Lung (tissue), 12 donors: ENCODE measurements around the gene TMF1. TPM values are rescaled to one million over a fixed set of nuclear protein-coding genes. Genes with fewer than 3 reads are reported as not detected.

Source experiments
- ATAC-seq: fragments of 200-7000 bp; cut with Tn5 transposase; one replicate; pipeline ENCODE4 v1.9.1; 2020; ENCODE audit warnings: moderate number of reproducible peaks; ENCODE audit not compliant: insufficient read depth, low FRiP score
- DNase-seq, 3 donors: peaks; one replicate each; pipeline ENCODE4 v3.0.0-alpha.2; 2013 to 2017
- H3K27ac ChIP-seq, 2 donors: one replicate each; pipeline ENCODE4 v1.5.1; 2013; ENCODE audit warnings: mild to moderate bottlenecking in 2 of 2, moderate library complexity in 2 of 2, control low read depth in 1 of 2, inconsistent platforms in 1 of 2, low read depth in 1 of 2, low read length in 1 of 2
- H3K27me3 ChIP-seq, 3 donors: one replicate each; pipeline ENCODE4 v1.5.1; 2013; ENCODE audit warnings: low read length in 2 of 3; ENCODE audit not compliant: control insufficient read depth in 3 of 3, insufficient read depth in 3 of 3
- H3K36me3 ChIP-seq, 4 donors: one replicate each; pipeline ENCODE4 v1.5.1; 2013; ENCODE audit warnings: low read length in 4 of 4, mild to moderate bottlenecking in 1 of 4, moderate library complexity in 1 of 4; ENCODE audit not compliant: control insufficient read depth in 4 of 4, insufficient read depth in 4 of 4
- H3K4me1 ChIP-seq, 5 donors: one replicate each; pipeline ENCODE4 v1.5.1; 2013; ENCODE audit warnings: low read length in 5 of 5, mild to moderate bottlenecking in 2 of 5, moderate library complexity in 1 of 5; ENCODE audit not compliant: control insufficient read depth in 5 of 5, insufficient read depth in 5 of 5
- H3K4me3 ChIP-seq: one replicate; pipeline ENCODE4 v1.5.1; 2013; ENCODE audit warnings: mild to moderate bottlenecking, control low read depth, moderate library complexity
- H3K9ac ChIP-seq, 2 donors: one replicate each; pipeline ENCODE4 v1.5.1; 2013; ENCODE audit warnings: low read length in 2 of 2, control low read depth in 1 of 2; ENCODE audit not compliant: insufficient read depth in 1 of 2
- H3K9me3 ChIP-seq, 4 donors: one replicate each; pipeline ENCODE4 v1.5.1; 2013; ENCODE audit warnings: low read length in 3 of 4, mild to moderate bottlenecking in 1 of 4, moderate library complexity in 1 of 4; ENCODE audit not compliant: control insufficient read depth in 4 of 4, insufficient read depth in 3 of 4
- WGBS, 2 donors: extraction: QIAGEN DNeasy Blood & Tissue Kit; methylation state at CpG; one replicate each; pipeline ENCODE4 v1.1.7; 2013; 5-methylcytosine and 5-hydroxymethylcytosine counted together
- polyA plus RNA-seq, 2 donors: library from polyadenylated mRNA; stranded (reverse); fragments of 200-250 nt; gene quantifications; one replicate each; pipeline ENCODE4 v1.2.1, GENCODE V29; 2013
- total RNA-seq, 2 donors: library from RNA; depleted of rRNA in 1 of 2; stranded (reverse); fragments of >200 nt in 1 of 2; gene quantifications; one replicate each; pipeline ENCODE4 v1.2.1, GENCODE V29; 2014 to 2021
- TF ChIP-seq, protein P1 (sequence below): IDR thresholded peaks from 2 replicates; pipeline ENCODE4 v1.5.1; 2012; ENCODE audit warnings: mild to moderate bottlenecking; ENCODE audit errors: control extremely low read depth, extremely low read depth
- donor health status: control.
- donor health status: control.
- donor health status: Bipolar disorder and iron deficiency.
- donor health status: healthy.
- donor health status: DM: yes; HTN: yes; CAD: no.

TMF1 gene
- total and polyA plus RNA-seq, 4 donors: 9.6 to 84.3 (median 26.1) TPM

DNA sequence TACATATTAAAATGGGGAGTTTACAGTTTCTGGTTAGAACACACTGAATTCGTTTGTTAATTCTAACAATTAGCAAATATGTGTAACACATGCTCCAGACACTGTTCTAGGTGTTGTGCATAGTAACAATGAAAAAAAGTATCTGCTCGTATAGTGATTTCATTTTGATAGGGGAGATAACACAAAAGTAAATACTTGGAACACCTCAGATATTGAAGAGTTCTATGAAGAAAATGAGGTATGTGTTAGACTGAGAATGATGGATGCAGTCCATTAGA lies 6.8 kb upstream of the TMF1 start:
- no peaks in the 10 kb centered on the region for H3K4me1 ChIP-seq
- no peak overlapping the region for H3K27ac ChIP-seq
- H3K9me3 ChIP-seq: no peaks in the 10 kb centered on the region
- WGBS, 2 donors: 88 to 90% methylated on average over 2 of the region's 2 CpGs
- no peaks in the 10 kb centered on the region for H3K27me3 ChIP-seq
- H3K36me3 ChIP-seq: peaks cover 13 to 43% (median 31%) of the 10 kb centered on the region in 4 donors
- H3K9ac ChIP-seq: no peak overlapping the region
- DNase-seq (no peak), ATAC-seq (no peak)
- TF ChIP-seq, protein P1, sequence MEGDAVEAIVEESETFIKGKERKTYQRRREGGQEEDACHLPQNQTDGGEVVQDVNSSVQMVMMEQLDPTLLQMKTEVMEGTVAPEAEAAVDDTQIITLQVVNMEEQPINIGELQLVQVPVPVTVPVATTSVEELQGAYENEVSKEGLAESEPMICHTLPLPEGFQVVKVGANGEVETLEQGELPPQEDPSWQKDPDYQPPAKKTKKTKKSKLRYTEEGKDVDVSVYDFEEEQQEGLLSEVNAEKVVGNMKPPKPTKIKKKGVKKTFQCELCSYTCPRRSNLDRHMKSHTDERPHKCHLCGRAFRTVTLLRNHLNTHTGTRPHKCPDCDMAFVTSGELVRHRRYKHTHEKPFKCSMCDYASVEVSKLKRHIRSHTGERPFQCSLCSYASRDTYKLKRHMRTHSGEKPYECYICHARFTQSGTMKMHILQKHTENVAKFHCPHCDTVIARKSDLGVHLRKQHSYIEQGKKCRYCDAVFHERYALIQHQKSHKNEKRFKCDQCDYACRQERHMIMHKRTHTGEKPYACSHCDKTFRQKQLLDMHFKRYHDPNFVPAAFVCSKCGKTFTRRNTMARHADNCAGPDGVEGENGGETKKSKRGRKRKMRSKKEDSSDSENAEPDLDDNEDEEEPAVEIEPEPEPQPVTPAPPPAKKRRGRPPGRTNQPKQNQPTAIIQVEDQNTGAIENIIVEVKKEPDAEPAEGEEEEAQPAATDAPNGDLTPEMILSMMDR: no peak
- no peak overlapping the region for H3K4me3 ChIP-seq

DNA sequence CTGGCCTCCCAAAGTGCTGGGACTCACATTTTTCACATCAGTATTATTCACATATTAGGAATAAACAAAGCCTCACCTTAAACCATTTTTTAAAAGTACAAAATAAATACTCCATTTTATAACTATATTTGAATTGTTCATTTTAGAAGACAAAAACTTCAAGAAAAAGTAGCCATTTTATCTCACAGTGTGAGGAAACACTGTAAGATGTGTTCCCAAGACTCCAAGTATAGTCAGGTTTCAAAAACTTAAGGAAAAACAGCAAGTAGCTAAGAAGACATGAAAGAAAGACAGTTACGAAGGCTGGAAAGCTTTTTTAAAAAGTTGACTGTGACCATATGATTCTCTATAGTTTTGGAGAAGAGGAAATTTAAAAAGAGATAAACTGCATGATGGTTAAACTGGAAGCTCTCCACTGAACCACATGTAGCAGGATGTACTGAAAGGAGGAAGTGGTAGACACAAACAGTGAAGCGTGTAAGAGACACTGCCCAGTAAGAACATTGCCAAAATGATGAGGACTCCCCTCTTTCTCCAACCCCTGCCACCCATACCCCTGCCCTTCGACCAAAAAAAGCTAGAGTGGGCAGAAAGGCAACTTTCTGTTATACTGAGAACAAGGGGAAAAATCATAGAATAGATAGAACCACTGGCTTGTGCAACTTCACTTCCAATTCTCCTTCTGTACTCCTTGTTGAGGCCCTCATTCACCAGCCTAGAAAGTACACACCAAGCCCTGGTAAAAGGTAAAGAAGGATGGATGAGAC lies 6.2 kb upstream of the TMF1 start:
- Histone ChIP-seq H3K27me3 (no peaks in the 10 kb centered on the region), H3K36me3 (peaks cover 13 to 43% (median 30%) of the 10 kb centered on the region in 4 donors), H3K27ac (no peak overlapping the region), H3K9ac (no peak overlapping the region), H3K4me1 (no peaks in the 10 kb centered on the region), H3K4me3 (no peak overlapping the region), H3K9me3 (no peaks in the 10 kb centered on the region)
- DNase-seq (no peak), ATAC-seq (no peak)
- WGBS, 2 donors: 41 to 49% methylated on average over 3 of the region's 3 CpGs
- TF ChIP-seq, protein P1: no peak

DNA sequence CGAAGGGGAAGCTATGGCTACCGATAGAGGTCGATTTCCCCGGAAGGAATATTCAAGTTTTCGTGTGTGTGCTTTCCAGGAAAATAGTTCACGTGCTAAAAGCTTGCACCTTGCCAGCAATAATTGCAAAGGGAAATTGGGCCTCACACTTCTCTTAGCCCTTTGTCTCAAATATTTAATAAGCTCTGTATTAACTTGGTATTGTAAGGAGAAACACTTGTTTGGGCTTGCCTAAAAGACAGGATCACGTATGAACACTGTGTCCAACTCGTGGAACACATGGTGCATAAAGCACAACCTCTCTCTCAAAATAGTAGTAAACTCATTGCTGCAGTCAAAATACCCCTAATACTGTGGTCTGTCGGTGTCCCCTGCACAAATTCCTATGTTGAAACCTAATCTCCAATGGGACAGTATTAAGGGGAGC lies 352 bp upstream of the TMF1 start:
- TF ChIP-seq, protein P1: no peak
- H3K4me3 ChIP-seq: peak overlapping the region; percentile 10
- H3K36me3 ChIP-seq: peaks cover 6 to 18% (median 10%) of the 10 kb centered on the region in 4 donors
- H3K27me3 ChIP-seq: no peaks in the 10 kb centered on the region
- DNase-seq (no peak), ATAC-seq (no peak)
- WGBS, 2 donors: 12 to 13% methylated on average over 9 of the region's 9 CpGs
- no peaks in the 10 kb centered on the region for H3K9me3 ChIP-seq
- H3K9ac ChIP-seq: peak overlapping the region in 1 of 2 donors; percentile 63
- H3K4me1 ChIP-seq: peaks cover 0 to 15% (median 4%) of the 10 kb centered on the region in 5 donors
- H3K27ac ChIP-seq: peak overlapping the region; percentile 38 to 98
